NCI-H1417 treated with DMSO at 0.1 percent for 48 hours (cell line): ENCODE results near the gene ZNF266.

Source experiments
- DNase-seq: peaks from one replicate; lab custom pipeline; 2025; lab: John Stamatoyannopoulos, UW

Gene ZNF266

GRCh38 chr19:9435279-9436268 is at the start of gene ZNF266:
TSS of gene ZNF266 (minus strand) at chr19:9435573. CDS start at chr19:9420089, 15,484 bp downstream.
- peak; percentile 65 for DNase-seq

GRCh38 chr19:9485140-9485539 is 49.8 kb upstream of the ZNF266 start:
- no peak for DNase-seq

- no peak for DNase-seq
Observed at GRCh38 chr19:9474975-9475374, 39.6 kb upstream of the ZNF266 start.

- no peak for DNase-seq
Observed at GRCh38 chr19:9467161-9467560, 31.8 kb upstream of the ZNF266 start.

GRCh38 chr19:9461938-9462337 is 26.6 kb upstream of the ZNF266 start:
- DNase-seq = no peak

- DNase-seq = no peak
Observed at GRCh38 chr19:9456018-9456689, 20.8 kb upstream of the ZNF266 start.

GRCh38 chr19:9453953-9454352 is 18.6 kb upstream of the ZNF266 start:
- no peak for DNase-seq

- no peak for DNase-seq
Observed at GRCh38 chr19:9445037-9445436, 9.7 kb upstream of the ZNF266 start.

GRCh38 chr19:9436358-9436757 is 985 bp upstream of the ZNF266 start:
- no peak for DNase-seq

- no peak for DNase-seq
Observed at GRCh38 chr19:9431475-9431874, 3.9 kb downstream of the ZNF266 start.

- DNase-seq = no peak
Observed at GRCh38 chr19:9430444-9430843, 4.9 kb downstream of the ZNF266 start.

- DNase-seq = no peak
Observed at GRCh38 chr19:9427941-9428340, 7.4 kb downstream of the ZNF266 start.

- no peak for DNase-seq
Observed at GRCh38 chr19:9413240-9413954, 22.0 kb downstream of the ZNF266 start.

- DNase-seq = no peak
Observed at GRCh38 chr19:9407827-9408226, 27.5 kb downstream of the ZNF266 start.

- DNase-seq = no peak
Observed at GRCh38 chr19:9406798-9407352, 28.5 kb downstream of the ZNF266 start.

- no peak for DNase-seq
Observed at GRCh38 chr19:9381361-9381785, 54.0 kb downstream of the ZNF266 start.

- DNase-seq = no peak
Observed at GRCh38 chr19:9370738-9371619, 64.4 kb downstream of the ZNF266 start.

- DNase-seq = no peak
Observed at GRCh38 chr19:9362905-9363304, 72.5 kb downstream of the ZNF266 start, which contains the start of gene ZNF177. TSS of gene ZNF177 (plus strand) at chr19:9363013. CDS start at chr19:9378312, 15,299 bp downstream.
